Measurements from ENCODE around the gene ATP1A4. TPM values are rescaled to one million over a fixed set of nuclear protein-coding genes. Genes with fewer than 3 reads are reported as not detected.

Gene ATP1A4
- total and polyA plus RNA-seq, 2 donors: 6.2 to 8.3 TPM

GRCh38 chr1:160186729-160187128 is 35.3 kb downstream of the ATP1A4 start:
- Histone ChIP-seq H3K4me1 (ENCODE audit: insufficient read depth) (peaks cover 1% of the 10 kb centered on the region), H3K36me3 (ENCODE audit: insufficient read depth) (no peaks in the 10 kb centered on the region), H3K4me3 (ENCODE audit: low read depth, low read length) (no peak overlapping the region), H3K27ac (ENCODE audit: low read depth) (no peak overlapping the region)
- no peak for DNase-seq (ENCODE audit: extremely low spot score)
- 44% methylated on average over 2 of the region's 2 CpGs for WGBS

DNA sequence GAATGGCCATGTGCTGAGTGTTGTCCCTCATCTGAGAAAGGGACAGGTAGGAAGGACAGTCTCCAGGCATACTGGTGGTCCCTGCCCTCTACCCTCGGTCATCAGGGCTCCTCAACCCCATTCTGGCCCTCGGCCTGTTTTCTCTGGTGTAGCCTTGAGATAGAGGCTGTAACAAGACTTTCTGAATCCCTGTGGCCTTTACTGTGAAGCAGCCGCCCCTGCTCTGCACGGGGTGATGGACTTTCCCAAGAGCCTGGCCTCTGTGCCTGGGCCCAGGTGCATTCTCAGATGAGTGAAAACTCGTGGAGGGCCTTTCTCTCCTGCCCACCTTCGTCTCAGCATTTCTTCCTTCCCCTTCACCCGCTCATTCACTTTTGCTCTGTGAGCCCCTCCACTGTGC is 36.0 kb downstream of the ATP1A4 start:
- no peak overlapping the region for H3K27ac ChIP-seq (ENCODE audit: low read depth)
- H3K4me1 ChIP-seq (ENCODE audit: insufficient read depth): peaks cover 1% of the 10 kb centered on the region
- no peak for DNase-seq (ENCODE audit: extremely low spot score)
- WGBS: 82% methylated on average over 7 of the region's 7 CpGs
- no peak overlapping the region for H3K4me3 ChIP-seq (ENCODE audit: low read depth, low read length)
- no peaks in the 10 kb centered on the region for H3K36me3 ChIP-seq (ENCODE audit: insufficient read depth)

DNA sequence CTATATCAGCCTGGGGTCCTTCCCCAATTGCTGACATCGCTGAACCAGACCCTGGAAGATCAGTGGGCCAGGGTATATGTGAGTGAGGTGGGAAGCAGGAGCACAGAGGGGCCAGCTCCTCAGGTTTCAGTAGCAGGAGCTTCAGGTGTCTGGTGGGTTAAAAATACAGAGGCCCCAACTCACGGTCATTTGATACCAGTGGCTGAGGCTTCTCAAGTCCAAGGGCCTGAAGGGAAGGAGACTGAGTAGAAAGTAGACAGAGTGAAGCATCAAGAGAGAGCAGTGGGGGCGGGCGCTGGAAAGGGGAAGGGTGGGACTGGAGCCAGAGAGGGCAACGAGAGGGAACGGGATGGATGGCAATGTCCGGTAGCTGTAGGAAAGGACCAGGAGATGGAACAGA is 36.9 kb downstream of the ATP1A4 start:
- WGBS: 83% methylated on average over 7 of the region's 7 CpGs
- no peak overlapping the region for H3K4me3 ChIP-seq (ENCODE audit: low read depth, low read length)
- H3K4me1 ChIP-seq (ENCODE audit: insufficient read depth): peaks cover 1% of the 10 kb centered on the region
- H3K27ac ChIP-seq (ENCODE audit: low read depth): no peak overlapping the region
- DNase-seq (ENCODE audit: extremely low spot score): no peak
- H3K36me3 ChIP-seq (ENCODE audit: insufficient read depth): no peaks in the 10 kb centered on the region

DNA sequence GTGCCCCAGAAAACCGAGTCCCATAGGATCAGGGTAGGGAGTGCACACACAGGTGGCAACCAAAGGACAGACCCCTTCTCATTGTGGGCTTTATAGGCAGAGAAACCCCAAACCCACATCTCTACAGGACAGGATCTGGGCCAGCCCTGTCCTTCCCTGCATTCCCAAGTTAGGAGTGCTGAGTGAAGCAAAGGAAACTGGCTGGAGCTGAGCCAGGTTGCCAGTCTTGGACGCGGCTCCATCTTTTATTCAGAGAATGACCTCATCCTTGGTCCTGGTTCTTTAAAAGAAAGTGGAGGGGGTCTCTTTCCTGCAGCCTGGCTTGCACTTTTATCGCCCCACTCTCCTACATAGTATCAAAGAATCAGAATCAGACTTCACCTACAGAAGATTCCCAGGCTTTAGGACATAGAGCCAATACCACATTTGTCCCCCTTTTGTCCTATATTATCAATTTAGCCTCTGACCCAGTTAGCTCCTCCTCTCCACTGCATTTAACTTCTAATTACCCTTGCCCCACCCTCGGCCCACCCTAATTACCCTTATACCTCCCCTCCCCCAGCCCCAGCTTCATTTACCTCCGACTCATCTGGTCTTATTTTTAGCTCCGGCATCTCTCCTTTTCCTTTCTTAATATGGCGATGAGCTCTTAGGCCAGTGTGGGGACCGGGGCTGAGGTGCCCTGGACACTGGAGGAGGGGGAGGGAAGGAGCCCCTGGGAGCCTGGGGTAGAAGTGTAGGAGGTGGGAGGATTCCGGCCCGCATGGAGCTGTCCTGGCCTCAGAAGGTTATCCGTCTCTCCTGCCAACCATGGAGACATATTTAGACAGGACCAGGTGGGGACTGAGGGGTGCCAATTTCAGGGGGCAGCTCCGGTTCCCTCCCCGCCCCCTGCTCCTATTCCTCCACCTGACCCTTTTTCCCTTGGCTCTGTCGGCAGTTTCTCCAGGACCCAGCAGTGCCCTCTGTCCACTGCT is 38.5 kb downstream of the ATP1A4 start, which contains the start of gene CASQ1:
CASQ1 (plus strand) TSS at position 927 of the 977 bp plus-strand sequence. CDS start 177 bp downstream, outside the sequence.
- DNase-seq (ENCODE audit: extremely low spot score): no peak
- Histone ChIP-seq H3K36me3 (ENCODE audit: insufficient read depth) (no peaks in the 10 kb centered on the region), H3K4me3 (ENCODE audit: low read depth, low read length) (no peak within 1 kb of the TSS), H3K4me1 (ENCODE audit: insufficient read depth) (no peaks in the 10 kb centered on the region), H3K27ac (ENCODE audit: low read depth) (no peak within 1 kb of the TSS)
- WGBS: 48% methylated on average over 15 of the region's 15 CpGs

DNA sequence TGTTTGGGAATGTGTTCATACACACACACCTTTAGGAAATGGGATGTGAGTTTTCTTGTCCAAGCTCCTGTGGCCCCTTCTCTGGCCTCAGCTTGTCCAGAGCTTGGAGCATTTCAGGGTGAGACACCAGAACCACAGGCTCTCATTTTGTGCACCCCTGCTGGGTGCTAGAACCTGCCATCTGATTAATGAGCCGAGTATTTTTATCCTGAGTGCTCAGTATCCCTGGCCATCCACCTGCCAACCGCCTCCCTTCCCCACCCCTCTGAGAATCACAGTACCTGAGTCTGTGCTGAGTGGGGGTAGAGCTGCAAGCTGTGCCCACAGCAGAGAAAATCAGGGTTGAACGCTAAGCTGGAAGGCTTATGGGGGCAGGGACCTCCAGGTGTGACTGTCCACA is 40.4 kb downstream of the ATP1A4 start:
- no peak overlapping the region for H3K4me3 ChIP-seq (ENCODE audit: low read depth, low read length)
- WGBS: 85% methylated on average over 3 of the region's 3 CpGs
- no peaks in the 10 kb centered on the region for H3K36me3 ChIP-seq (ENCODE audit: insufficient read depth)
- no peak overlapping the region for H3K27ac ChIP-seq (ENCODE audit: low read depth)
- H3K4me1 ChIP-seq (ENCODE audit: insufficient read depth): no peaks in the 10 kb centered on the region
- DNase-seq (ENCODE audit: extremely low spot score): no peak

GRCh38 chr1:160192234-160192633 is 40.8 kb downstream of the ATP1A4 start:
- Histone ChIP-seq H3K4me1 (ENCODE audit: insufficient read depth) (no peaks in the 10 kb centered on the region), H3K27ac (ENCODE audit: low read depth) (no peak overlapping the region), H3K36me3 (ENCODE audit: insufficient read depth) (no peaks in the 10 kb centered on the region), H3K4me3 (ENCODE audit: low read depth, low read length) (no peak overlapping the region)
- DNase-seq (ENCODE audit: extremely low spot score): no peak

- WGBS: 23% methylated on average over 16 of the region's 16 CpGs
- no peak overlapping the region for H3K27ac ChIP-seq (ENCODE audit: low read depth)
Measured at GRCh38 chr1:160193091-160193819, 41.9 kb downstream of the ATP1A4 start.

DNA sequence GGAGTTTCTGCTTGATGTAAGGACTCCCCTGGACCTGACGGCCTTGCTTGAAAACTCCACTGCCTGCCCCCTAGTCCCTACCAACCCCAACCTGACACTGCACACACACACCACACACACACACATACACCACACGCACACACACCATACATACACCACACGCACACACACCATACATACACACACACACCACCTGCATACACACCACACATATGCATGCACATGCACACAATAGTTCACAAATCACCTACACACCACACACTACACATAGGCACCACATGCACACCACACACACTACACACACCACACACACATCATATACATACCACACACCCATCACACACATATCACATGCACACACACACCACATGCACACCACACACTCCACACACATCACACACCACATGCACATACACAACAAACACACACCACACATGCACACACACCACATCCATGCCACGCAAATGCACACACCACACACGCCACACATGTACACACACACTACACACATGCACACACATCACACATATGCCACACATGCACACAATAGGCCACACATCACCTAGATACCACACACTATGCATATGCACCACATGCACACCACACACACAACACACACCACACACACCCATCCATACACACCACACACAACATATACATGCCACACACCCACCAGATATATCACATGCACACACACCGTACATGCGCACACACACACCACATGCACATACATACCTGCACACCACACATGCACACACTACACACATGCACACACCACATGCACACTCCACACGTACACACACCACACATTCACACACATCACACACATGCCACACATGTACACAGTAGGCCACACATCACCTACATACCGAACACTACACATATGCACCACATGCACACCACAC is 42.7 kb downstream of the ATP1A4 start:
- no peak for DNase-seq (ENCODE audit: extremely low spot score)
- Histone ChIP-seq H3K4me1 (ENCODE audit: insufficient read depth) (no peaks in the 10 kb centered on the region), H3K27ac (ENCODE audit: low read depth) (no peak overlapping the region), H3K4me3 (ENCODE audit: low read depth, low read length) (no peak overlapping the region), H3K36me3 (ENCODE audit: insufficient read depth) (no peaks in the 10 kb centered on the region)
- 92% methylated on average over 9 of the region's 9 CpGs for WGBS

More at GRCh38 chr1:160193091-160193819, 41.9 kb downstream of the ATP1A4 start:
- H3K4me3 ChIP-seq (ENCODE audit: low read depth, low read length): no peak overlapping the region
- H3K4me1 ChIP-seq (ENCODE audit: insufficient read depth): no peaks in the 10 kb centered on the region
- H3K36me3 ChIP-seq (ENCODE audit: insufficient read depth): no peaks in the 10 kb centered on the region
- peak; percentile 56 for DNase-seq (ENCODE audit: extremely low spot score)

DNA sequence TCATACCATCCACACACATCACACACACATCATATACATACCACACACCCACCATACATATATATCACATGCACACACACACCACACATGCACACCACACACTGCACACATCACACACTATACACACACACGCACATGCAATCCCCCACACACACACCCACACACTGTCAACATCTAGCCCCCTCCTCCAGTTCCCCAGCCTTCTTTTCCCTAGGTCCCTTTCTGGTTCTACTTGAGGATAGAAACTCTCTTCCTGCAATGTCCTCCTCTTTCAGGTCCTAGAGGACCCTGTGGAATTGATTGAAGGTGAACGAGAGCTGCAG is 43.3 kb downstream of the ATP1A4 start:
- H3K4me3 ChIP-seq (ENCODE audit: low read depth, low read length): no peak overlapping the region
- DNase-seq (ENCODE audit: extremely low spot score): no peak
- WGBS: 89% methylated on average over 2 of the region's 2 CpGs
- no peak overlapping the region for H3K27ac ChIP-seq (ENCODE audit: low read depth)
- no peaks in the 10 kb centered on the region for H3K36me3 ChIP-seq (ENCODE audit: insufficient read depth)
- H3K4me1 ChIP-seq (ENCODE audit: insufficient read depth): no peaks in the 10 kb centered on the region

GRCh38 chr1:160196143-160196542 is 44.7 kb downstream of the ATP1A4 start:
- Histone ChIP-seq H3K36me3 (ENCODE audit: insufficient read depth) (no peaks in the 10 kb centered on the region), H3K27ac (ENCODE audit: low read depth) (no peak overlapping the region), H3K4me1 (ENCODE audit: insufficient read depth) (no peaks in the 10 kb centered on the region), H3K4me3 (ENCODE audit: low read depth, low read length) (no peak overlapping the region)
- no peak for DNase-seq (ENCODE audit: extremely low spot score)
- WGBS: 91% methylated on average over 4 of the region's 4 CpGs

GRCh38 chr1:160197231-160197630 is 45.8 kb downstream of the ATP1A4 start:
- H3K36me3 ChIP-seq (ENCODE audit: insufficient read depth): no peaks in the 10 kb centered on the region

GRCh38 chr1:160200786-160201185 is 49.4 kb downstream of the ATP1A4 start:
- no peaks in the 10 kb centered on the region for H3K4me1 ChIP-seq (ENCODE audit: insufficient read depth)
- no peak for DNase-seq (ENCODE audit: extremely low spot score)
- H3K36me3 ChIP-seq (ENCODE audit: insufficient read depth): no peaks in the 10 kb centered on the region
- 91% methylated on average over 4 of the region's 4 CpGs for WGBS
- no peak overlapping the region for H3K27ac ChIP-seq (ENCODE audit: low read depth)
- H3K4me3 ChIP-seq (ENCODE audit: low read depth, low read length): no peak overlapping the region

More at GRCh38 chr1:160197231-160197630, 45.8 kb downstream of the ATP1A4 start:
- no peak overlapping the region for H3K27ac ChIP-seq (ENCODE audit: low read depth)
- WGBS: 95% methylated on average over 4 of the region's 4 CpGs
- H3K4me1 ChIP-seq (ENCODE audit: insufficient read depth): no peaks in the 10 kb centered on the region
- no peak overlapping the region for H3K4me3 ChIP-seq (ENCODE audit: low read depth, low read length)
- no peak for DNase-seq (ENCODE audit: extremely low spot score)

GRCh38 chr1:160204526-160205241 is 53.3 kb downstream of the ATP1A4 start:
- Histone ChIP-seq H3K36me3 (ENCODE audit: insufficient read depth) (peaks cover 2% of the 10 kb centered on the region), H3K27ac (ENCODE audit: low read depth) (no peak overlapping the region), H3K4me3 (ENCODE audit: low read depth, low read length) (peak overlapping the region; percentile 68), H3K4me1 (ENCODE audit: insufficient read depth) (no peaks in the 10 kb centered on the region)
- 22% methylated on average over 7 of the region's 7 CpGs for WGBS
- DNase-seq (ENCODE audit: extremely low spot score): no peak

All from urinary bladder (tissue), 4 donors.